CD14-positive monocyte (primary cell): ENCODE data around the gene OR3A3. TPM values are rescaled to one million over a fixed set of nuclear protein-coding genes. Genes with fewer than 3 reads are reported as not detected.
A peak's percentile ranks its signal among the peaks of the same experiment; 100 is the strongest.

ENCODE experiments used
- DNase-seq, 3 donors: peaks; one replicate each; pipeline ENCODE4 v3.0.0-alpha.2; 2011 to 2022
- H2AFZ ChIP-seq: 2 replicates; pipeline ENCODE4 v1.6.0; 2012; ENCODE audit warnings: mild to moderate bottlenecking, low read depth, low read length, inconsistent platforms; ENCODE audit not compliant: insufficient read depth, poor library complexity, severe bottlenecking
- H3K27ac ChIP-seq, 2 donors: 1 replicate in 1 of 2; 2 replicates in 1 of 2; pipeline ENCODE4 v1.5.1; 2012 to 2013; ENCODE audit warnings: low read length in 2 of 2, control low read depth in 1 of 2, inconsistent platforms in 1 of 2, low read depth in 1 of 2, mild to moderate bottlenecking in 1 of 2
- H3K27me3 ChIP-seq, 2 donors: one replicate each; pipeline versions ENCODE4 v1.6.0 to v1.6.1; 2011 to 2013; ENCODE audit warnings: low read length in 2 of 2; ENCODE audit not compliant: control insufficient read depth in 2 of 2, insufficient read depth in 2 of 2
- H3K36me3 ChIP-seq, 2 donors: replicated peaks in 1 of 2; 1 replicate in 1 of 2; 2 replicates in 1 of 2; pipeline versions ENCODE4 v1.5.1 to v1.6.1; 2012 to 2013; ENCODE audit warnings: low read length in 2 of 2, control low read depth in 1 of 2, inconsistent platforms in 1 of 2, mild to moderate bottlenecking in 1 of 2; ENCODE audit not compliant: insufficient read depth in 2 of 2, control insufficient read depth in 1 of 2
- H3K4me1 ChIP-seq, 2 donors: 1 replicate in 1 of 2; 2 replicates in 1 of 2; pipeline versions ENCODE4 v1.5.1 to v1.6.1; 2012 to 2013; ENCODE audit warnings: low read length in 2 of 2, control low read depth in 1 of 2, inconsistent platforms in 1 of 2, mild to moderate bottlenecking in 1 of 2, moderate library complexity in 1 of 2; ENCODE audit not compliant: insufficient read depth in 2 of 2, control insufficient read depth in 1 of 2
- H3K4me2 ChIP-seq: replicated peaks from 2 replicates; pipeline ENCODE3; 2012; ENCODE audit warnings: low read length, moderate library complexity, mild to moderate bottlenecking; ENCODE audit not compliant: poor library complexity, severe bottlenecking; ENCODE audit errors: extremely low read depth
- H3K4me3 ChIP-seq, 3 experiments: fragments of 200-600 bp in 1 of 3; sonication (generic) in 1 of 3; replicated peaks in 1 of 3; 1 replicate in 2 of 3; 2 replicates in 1 of 3; pipeline ENCODE4 v1.5.1; 2011 to 2013; ENCODE audit warnings: low read length in 3 of 3, mild to moderate bottlenecking in 3 of 3, control low read depth in 2 of 3, low read depth in 2 of 3, inconsistent platforms in 1 of 3, moderate library complexity in 1 of 3
- H3K79me2 ChIP-seq: 2 replicates; pipeline ENCODE4 v1.6.0; 2012; ENCODE audit warnings: mild to moderate bottlenecking, control low read depth, inconsistent platforms, low read length, moderate library complexity; ENCODE audit not compliant: insufficient read depth
- H3K9ac ChIP-seq: 2 replicates; pipeline ENCODE4 v1.6.0; 2017; ENCODE audit warnings: low read length, mild to moderate bottlenecking; ENCODE audit not compliant: insufficient read depth, poor library complexity, severe bottlenecking
- H3K9me3 ChIP-seq, 2 donors: replicated peaks in 1 of 2; 1 replicate in 1 of 2; 2 replicates in 1 of 2; pipeline versions ENCODE4 v1.5.1 to v1.6.1; 2012 to 2013; ENCODE audit warnings: low read length in 2 of 2, control low read depth in 1 of 2; ENCODE audit not compliant: control insufficient read depth in 1 of 2, insufficient read depth in 1 of 2
- H4K20me1 ChIP-seq: 2 replicates; pipeline ENCODE4 v1.6.0; 2012; ENCODE audit warnings: mild to moderate bottlenecking, low read length, control low read depth, moderate library complexity; ENCODE audit not compliant: insufficient read depth
- H3K27ac Mint-ChIP-seq, 7 donors: one replicate each; pipeline ENCODE4 v1.8.0; 2020; ENCODE audit warnings: mild to moderate bottlenecking in 7 of 7, mixed read lengths in 7 of 7, moderate library complexity in 6 of 7, inconsistent platforms in 2 of 7
- H3K27me3 Mint-ChIP-seq, 3 donors: one replicate each; pipeline ENCODE4 v1.8.0; 2021 to 2022; ENCODE audit warnings: low read depth in 3 of 3, mild to moderate bottlenecking in 3 of 3, mixed read lengths in 3 of 3, moderate library complexity in 3 of 3, inconsistent platforms in 1 of 3
- H3K36me3 Mint-ChIP-seq, 2 donors: one replicate each; pipeline ENCODE4 v1.8.0; 2020; ENCODE audit warnings: mixed read lengths in 2 of 2, inconsistent platforms in 1 of 2, mild to moderate bottlenecking in 1 of 2
- H3K4me1 Mint-ChIP-seq: one replicate; pipeline ENCODE4 v1.8.0; 2020; ENCODE audit warnings: mild to moderate bottlenecking, mixed read lengths
- H3K4me3 Mint-ChIP-seq, 2 donors: one replicate each; pipeline ENCODE4 v1.8.0; 2020; ENCODE audit warnings: mild to moderate bottlenecking in 2 of 2, mixed read lengths in 2 of 2, moderate library complexity in 1 of 2
- H3K9me3 Mint-ChIP-seq, 7 donors: one replicate each; pipeline ENCODE4 v1.8.0; 2020 to 2022; ENCODE audit warnings: mixed read lengths in 7 of 7, mild to moderate bottlenecking in 6 of 7, moderate library complexity in 6 of 7, inconsistent platforms in 2 of 7
- CTCF ChIP-seq: fragments of 200-600 bp; IDR thresholded peaks from one replicate; pipeline ENCODE4 v1.8.0; 2022; ENCODE audit warnings: antibody characterized with exemption, mild to moderate bottlenecking
- WGBS: methylation state at CpG from one replicate; pipeline ENCODE4 v1.1.5; 2013; ENCODE audit warnings: missing lambda C conversion rate; ENCODE audit not compliant: insufficient coverage; 5-methylcytosine and 5-hydroxymethylcytosine counted together
- intact Hi-C, 2 donors: fragments of 100-400 bp; cut with micrococcal nuclease; formaldehyde crosslinking; loops; one replicate each; pipeline versions ENCODE4 v1.15.0 to v1.15.1; 2023
- polyA plus RNA-seq, 3 donors: library from polyadenylated mRNA; depleted of rRNA in 1 of 3; unstranded in 2 of 3; stranded (reverse) in 1 of 3; fragments of 300-500 nt in 2 of 3; fragments of >200 nt in 1 of 3; fragmentation: Illumina TruSeq in 2 of 3; gene quantifications; 1 replicate in 2 of 3; 2 replicates in 1 of 3; pipeline ENCODE4 v1.2.3, GENCODE V29; 2012 to 2021

Gene OR3A3
- polyA plus RNA-seq, 3 donors = not detected

DNA sequence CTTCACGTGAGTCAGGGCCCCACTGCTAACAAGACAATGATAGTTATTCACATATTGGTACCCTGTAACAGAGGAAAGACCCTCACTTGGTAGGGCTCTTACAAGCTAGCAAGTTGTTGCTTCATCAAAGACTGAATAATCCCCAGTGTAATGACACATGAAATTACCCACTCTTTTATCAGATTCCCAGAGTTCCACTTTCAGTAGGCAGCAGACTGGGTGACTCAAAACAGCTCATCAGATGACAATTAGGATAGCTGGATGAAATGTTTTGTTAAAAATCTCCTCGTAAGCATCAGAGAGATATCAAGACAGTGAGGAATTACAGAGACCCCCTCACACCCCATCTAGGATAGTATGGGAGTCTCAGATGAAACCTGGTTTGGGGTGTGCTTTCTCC, 29.3 kb downstream of the OR3A3 start:
- Mint-ChIP-seq H3K36me3 (no peaks in the 10 kb centered on the region), H3K9me3 (peaks cover 0 to 2% (median 0%) of the 10 kb centered on the region in 7 donors), H3K4me1 (no peaks in the 10 kb centered on the region), H3K4me3 (no peak overlapping the region), H3K27ac (no peak overlapping the region), H3K27me3 (peaks cover 3 to 10% (median 8%) of the 10 kb centered on the region in 3 donors)
- H3K4me1 ChIP-seq = no peaks in the 10 kb centered on the region
- intact Hi-C loops = no loop called here
- no peaks in the 10 kb centered on the region for H4K20me1 ChIP-seq
- no peaks in the 10 kb centered on the region for H3K79me2 ChIP-seq
- no peak overlapping the region for H3K9ac ChIP-seq
- H3K4me3 ChIP-seq = no peak overlapping the region
- H3K27ac ChIP-seq = no peak overlapping the region
- no peak for DNase-seq
- WGBS = 100% methylated on average over 1 of the region's 2 CpGs
- no peaks in the 10 kb centered on the region for H3K36me3 ChIP-seq
- H3K27me3 ChIP-seq = peaks cover 0 to 5% of the 10 kb centered on the region in 2 donors
- H3K4me2 ChIP-seq = no peak overlapping the region
- H2AFZ ChIP-seq = no peak overlapping the region
- no peak for TF ChIP-seq CTCF
- H3K9me3 ChIP-seq = no peaks in the 10 kb centered on the region

DNA sequence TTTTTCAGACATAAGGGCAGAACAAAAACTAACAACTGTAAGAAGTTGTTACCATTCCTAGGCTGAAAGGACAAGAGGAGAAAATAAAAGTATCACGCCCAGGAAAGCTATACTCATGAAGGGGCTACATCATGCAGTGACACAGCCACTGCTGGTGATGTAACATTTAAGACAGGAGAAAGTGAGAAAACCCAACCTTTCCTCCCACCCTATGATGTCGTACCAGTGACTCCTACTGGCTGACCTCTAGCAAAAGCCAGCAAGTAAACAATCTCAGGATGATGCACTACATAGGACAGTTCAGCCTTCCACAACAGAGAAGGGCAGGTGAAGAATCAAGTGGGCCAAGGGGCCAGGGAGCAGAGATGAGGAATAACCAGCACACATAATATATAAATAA, 36.5 kb downstream of the OR3A3 start:
- TF ChIP-seq CTCF = no peak
- Histone ChIP-seq H3K4me3 (no peak overlapping the region), H3K4me2 (no peak overlapping the region), H3K27ac (no peak overlapping the region), H3K4me1 (no peaks in the 10 kb centered on the region), H3K9ac (no peak overlapping the region), H3K36me3 (no peaks in the 10 kb centered on the region), H3K27me3 (peaks cover 2 to 5% of the 10 kb centered on the region in 2 donors), H2AFZ (no peak overlapping the region), H3K79me2 (no peaks in the 10 kb centered on the region), H4K20me1 (no peaks in the 10 kb centered on the region), H3K9me3 (no peaks in the 10 kb centered on the region)
- peaks cover 0 to 2% (median 0%) of the 10 kb centered on the region in 7 donors for H3K9me3 Mint-ChIP-seq
- no peaks in the 10 kb centered on the region for H3K36me3 Mint-ChIP-seq
- H3K4me1 Mint-ChIP-seq = no peaks in the 10 kb centered on the region
- no peak overlapping the region for H3K4me3 Mint-ChIP-seq
- H3K27me3 Mint-ChIP-seq = peaks cover 3 to 7% (median 6%) of the 10 kb centered on the region in 3 donors
- DNase-seq = peak; percentile 12 to 41 (median 39)
- WGBS = no CpG with 5 or more reads among the region's 2 CpGs
- peak overlapping the region in 2 of 7 donors; percentile 0 to 3 for H3K27ac Mint-ChIP-seq
- intact Hi-C loops = no loop called here
